ENCODE results near the gene PCBD1. TPM values are rescaled to one million over a fixed set of nuclear protein-coding genes. Genes with fewer than 3 reads are reported as not detected.
A peak's percentile ranks its signal among the peaks of the same experiment; 100 is the strongest.

PCBD1 gene
- polyA plus RNA-seq, 3 donors, result 18.0 to 28.3 (median 21.3) TPM

GRCh38 chr10:70927189-70927943 is 39.0 kb upstream of the PCBD1 start:
- peak overlapping the region in 2 of 7 donors; percentile 4 to 44 for H3K27ac Mint-ChIP-seq
- Histone ChIP-seq H3K4me3 (replicated peaks in 1 of 3; ENCODE audit: low read depth in 2 of 3, low read length in 3 of 3) (no peak overlapping the region), H3K4me2 (replicated peaks; ENCODE audit: extremely low read depth, low read length, poor library complexity, severe bottlenecking) (no peak overlapping the region), H3K79me2 (ENCODE audit: insufficient read depth, low read length) (no peaks in the 10 kb centered on the region), H3K9me3 (replicated peaks in 1 of 2; ENCODE audit: control insufficient read depth in 1 of 2, insufficient read depth in 1 of 2, low read length in 2 of 2) (no peaks in the 10 kb centered on the region), H3K9ac (ENCODE audit: insufficient read depth, low read length, poor library complexity, severe bottlenecking) (no peak overlapping the region), H4K20me1 (ENCODE audit: insufficient read depth, low read length) (no peaks in the 10 kb centered on the region), H3K27me3 (ENCODE audit: control insufficient read depth in 2 of 2, insufficient read depth in 2 of 2, low read length in 2 of 2) (no peaks in the 10 kb centered on the region), H2AFZ (ENCODE audit: insufficient read depth, low read depth, low read length, poor library complexity, severe bottlenecking) (no peak overlapping the region), H3K36me3 (replicated peaks in 1 of 2; ENCODE audit: control insufficient read depth in 1 of 2, insufficient read depth in 2 of 2, low read length in 2 of 2) (no peaks in the 10 kb centered on the region), H3K4me1 (ENCODE audit: control insufficient read depth in 1 of 2, insufficient read depth in 2 of 2, low read length in 2 of 2) (no peaks in the 10 kb centered on the region), H3K27ac (ENCODE audit: low read depth in 1 of 2, low read length in 2 of 2) (no peak overlapping the region)
- intact Hi-C loops (cut with micrococcal nuclease), result loop anchor here (5.0 kb wide), 3 partner anchors 280 to 360 kb away; partner anchors contain the start of gene UNC5B (in 1 of the 2)
- no peak for TF ChIP-seq CTCF (IDR thresholded peaks at IDR 0.05)
- H3K4me1 Mint-ChIP-seq, result peaks cover 9% of the 10 kb centered on the region
- H3K4me3 Mint-ChIP-seq, result no peak overlapping the region
- H3K27me3 Mint-ChIP-seq (ENCODE audit: low read depth in 3 of 3), result peaks cover 0 to 2% (median 2%) of the 10 kb centered on the region in 3 donors
- no peak for DNase-seq
- 91% methylated on average over 2 of the region's 13 CpGs for WGBS (ENCODE audit: insufficient coverage)
- peaks cover 0 to 1% (median 0%) of the 10 kb centered on the region in 7 donors for H3K9me3 Mint-ChIP-seq
- H3K36me3 Mint-ChIP-seq, result no peaks in the 10 kb centered on the region

GRCh38 chr10:70926226-70927000 is 38.0 kb upstream of the PCBD1 start:
- H3K36me3 ChIP-seq (replicated peaks in 1 of 2; ENCODE audit: control insufficient read depth in 1 of 2, insufficient read depth in 2 of 2, low read length in 2 of 2), result no peaks in the 10 kb centered on the region
- no peaks in the 10 kb centered on the region for H3K27me3 ChIP-seq (ENCODE audit: control insufficient read depth in 2 of 2, insufficient read depth in 2 of 2, low read length in 2 of 2)
- no peaks in the 10 kb centered on the region for H3K4me1 ChIP-seq (ENCODE audit: control insufficient read depth in 1 of 2, insufficient read depth in 2 of 2, low read length in 2 of 2)
- DNase-seq, result no peak
- no peak overlapping the region for H3K4me2 ChIP-seq (replicated peaks; ENCODE audit: extremely low read depth, low read length, poor library complexity, severe bottlenecking)
- H3K27ac Mint-ChIP-seq, result no peak overlapping the region
- H3K27ac ChIP-seq (ENCODE audit: low read depth in 1 of 2, low read length in 2 of 2), result no peak overlapping the region
- WGBS (ENCODE audit: insufficient coverage), result 91% methylated on average over 17 of the region's 18 CpGs
- no peak overlapping the region for H3K4me3 Mint-ChIP-seq
- no peaks in the 10 kb centered on the region for H3K9me3 ChIP-seq (replicated peaks in 1 of 2; ENCODE audit: control insufficient read depth in 1 of 2, insufficient read depth in 1 of 2, low read length in 2 of 2)
- intact Hi-C loops (cut with micrococcal nuclease), result loop anchor here (5.0 kb wide), 3 partner anchors 281 to 361 kb away; partner anchors contain the start of gene UNC5B (in 1 of the 2)
- no peaks in the 10 kb centered on the region for H3K79me2 ChIP-seq (ENCODE audit: insufficient read depth, low read length)
- peaks cover 0 to 1% (median 0%) of the 10 kb centered on the region in 7 donors for H3K9me3 Mint-ChIP-seq
- TF ChIP-seq CTCF (IDR thresholded peaks at IDR 0.05), result no peak
- H3K4me3 ChIP-seq (replicated peaks in 1 of 3; ENCODE audit: low read depth in 2 of 3, low read length in 3 of 3), result no peak overlapping the region
- H4K20me1 ChIP-seq (ENCODE audit: insufficient read depth, low read length), result no peaks in the 10 kb centered on the region
- no peak overlapping the region for H2AFZ ChIP-seq (ENCODE audit: insufficient read depth, low read depth, low read length, poor library complexity, severe bottlenecking)
- H3K9ac ChIP-seq (ENCODE audit: insufficient read depth, low read length, poor library complexity, severe bottlenecking), result no peak overlapping the region
- H3K36me3 Mint-ChIP-seq, result no peaks in the 10 kb centered on the region
- H3K4me1 Mint-ChIP-seq, result peaks cover 9% of the 10 kb centered on the region
- H3K27me3 Mint-ChIP-seq (ENCODE audit: low read depth in 3 of 3), result peaks cover 0 to 5% (median 2%) of the 10 kb centered on the region in 3 donors
